K562 (cell line): ENCODE measurements around the gene FBXL22.

Experiments used
- FOXM1 ChIP-seq, 2 experiments: fragments of 450-650 bp in 1 of 2; sonication (generic) in 1 of 2; formaldehyde crosslinking in 1 of 2; IDR thresholded peaks; 2 replicates each; pipeline versions ENCODE4 v1.6.1 to v1.9.0; 2017 to 2022; ENCODE audit warnings: low read depth in 2 of 2, mild to moderate bottlenecking in 2 of 2, missing genetic modification reagents in 1 of 2, moderate library complexity in 1 of 2
- POLR2A ChIP-seq: fragments of 450-650 bp; conservative IDR thresholded peaks from 2 replicates; pipeline ENCODE4 v1.6.1; 2016
- POLR2AphosphoS5 ChIP-seq: IDR thresholded peaks from 2 replicates; pipeline ENCODE4 v1.6.1; 2011; ENCODE audit warnings: mild to moderate bottlenecking, low read depth, low read length, moderate library complexity; ENCODE audit not compliant: control insufficient read depth, insufficient read depth
- YY1 ChIP-seq, 3 experiments: IDR thresholded peaks; 2 replicates each; pipeline ENCODE4 v1.6.1; 2011; ENCODE audit warnings: low read length in 2 of 3, mild to moderate bottlenecking in 2 of 3, moderate library complexity in 2 of 3, borderline replicate concordance in 1 of 3, control low read depth in 1 of 3, low read depth in 1 of 3; ENCODE audit not compliant: insufficient read depth in 3 of 3, insufficient replicate concordance in 2 of 3, control insufficient read depth in 1 of 3, insufficient read length in 1 of 3; ENCODE audit errors: extremely low read depth in 1 of 3
- ZBTB17 ChIP-seq: fragments of 450-650 bp; formaldehyde crosslinking; IDR thresholded peaks from 2 replicates; pipeline ENCODE4 v1.4.0; 2020; ENCODE audit warnings: mild to moderate bottlenecking
- ZFX ChIP-seq: sonication (generic); formaldehyde crosslinking; IDR thresholded peaks from 2 replicates; pipeline ENCODE4 v1.8.0; 2022; ENCODE audit warnings: mild to moderate bottlenecking, missing genetic modification reagents, moderate library complexity
- ZNF431 ChIP-seq: sonication (generic); formaldehyde crosslinking; IDR thresholded peaks from 2 replicates; pipeline ENCODE4 v1.8.0; 2022; ENCODE audit warnings: mild to moderate bottlenecking, missing genetic modification reagents
- TF ChIP-seq, protein P1 (sequence below): fragments of 450-650 bp; IDR thresholded peaks from 2 replicates; pipeline ENCODE4 v1.7.0; 2016; ENCODE audit warnings: borderline replicate concordance
- TF ChIP-seq, protein P2 (sequence below), 3 experiments: IDR thresholded peaks in 2 of 3; conservative IDR thresholded peaks in 1 of 3; 2 replicates each; pipeline ENCODE4 v1.5.1; 2011 to 2012; ENCODE audit warnings: low read length in 3 of 3, mild to moderate bottlenecking in 3 of 3, control low read depth in 2 of 3, improper control_type of control experiment in 1 of 3, inconsistent platforms in 1 of 3, low read depth in 1 of 3, mixed read lengths in 1 of 3, moderate library complexity in 1 of 3; ENCODE audit not compliant: insufficient read depth in 2 of 3

DNA sequence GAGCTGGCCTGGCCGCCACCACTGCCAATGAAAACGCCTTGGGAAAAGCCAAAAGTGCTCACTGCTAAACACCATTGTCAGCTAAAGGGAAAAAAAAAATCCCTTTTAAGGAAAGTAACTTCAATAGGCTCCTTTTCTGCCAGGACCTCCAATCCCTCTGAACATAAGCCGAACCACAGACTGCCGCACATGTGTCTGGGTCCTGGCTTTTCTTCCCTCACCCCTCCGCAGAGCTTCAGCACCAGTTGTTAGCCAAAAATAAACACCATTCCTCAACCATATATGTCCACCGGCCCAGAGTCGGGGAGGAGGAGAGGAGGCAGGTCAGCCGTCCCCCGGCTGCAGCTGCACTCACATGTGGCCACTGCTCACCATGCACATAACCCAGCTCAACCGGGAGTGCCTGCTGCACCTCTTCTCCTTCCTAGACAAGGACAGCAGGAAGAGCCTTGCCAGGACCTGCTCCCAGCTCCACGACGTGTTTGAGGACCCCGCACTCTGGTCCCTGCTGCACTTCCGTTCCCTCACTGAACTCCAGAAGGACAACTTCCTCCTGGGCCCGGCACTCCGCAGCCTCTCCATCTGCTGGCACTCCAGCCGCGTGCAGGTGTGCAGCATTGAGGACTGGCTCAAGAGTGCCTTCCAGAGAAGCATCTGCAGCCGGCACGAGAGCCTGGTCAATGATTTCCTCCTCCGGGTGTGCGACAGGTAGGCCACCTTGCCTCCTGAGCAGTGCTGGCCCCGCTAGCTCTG lies at the start of gene FBXL22:
- TF ChIP-seq POLR2A = no peak
- TF ChIP-seq ZFX (CRISPR knock-in tag) = no peak
- TF ChIP-seq ZNF431 (CRISPR knock-in tag) = no peak
- TF ChIP-seq ZBTB17 (CRISPR knock-in tag) = no peak
- TF ChIP-seq, protein P1, sequence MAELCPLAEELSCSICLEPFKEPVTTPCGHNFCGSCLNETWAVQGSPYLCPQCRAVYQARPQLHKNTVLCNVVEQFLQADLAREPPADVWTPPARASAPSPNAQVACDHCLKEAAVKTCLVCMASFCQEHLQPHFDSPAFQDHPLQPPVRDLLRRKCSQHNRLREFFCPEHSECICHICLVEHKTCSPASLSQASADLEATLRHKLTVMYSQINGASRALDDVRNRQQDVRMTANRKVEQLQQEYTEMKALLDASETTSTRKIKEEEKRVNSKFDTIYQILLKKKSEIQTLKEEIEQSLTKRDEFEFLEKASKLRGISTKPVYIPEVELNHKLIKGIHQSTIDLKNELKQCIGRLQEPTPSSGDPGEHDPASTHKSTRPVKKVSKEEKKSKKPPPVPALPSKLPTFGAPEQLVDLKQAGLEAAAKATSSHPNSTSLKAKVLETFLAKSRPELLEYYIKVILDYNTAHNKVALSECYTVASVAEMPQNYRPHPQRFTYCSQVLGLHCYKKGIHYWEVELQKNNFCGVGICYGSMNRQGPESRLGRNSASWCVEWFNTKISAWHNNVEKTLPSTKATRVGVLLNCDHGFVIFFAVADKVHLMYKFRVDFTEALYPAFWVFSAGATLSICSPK = no peak
- no peak for TF ChIP-seq POLR2AphosphoS5
- TF ChIP-seq FOXM1 (IDR thresholded peaks at IDR 0.05; ENCODE audit: low read depth) = no peak
- no peak for TF ChIP-seq FOXM1 (CRISPR knock-in tag; IDR thresholded peaks at IDR 0.05; ENCODE audit: low read depth)
- TF ChIP-seq, protein P2, sequence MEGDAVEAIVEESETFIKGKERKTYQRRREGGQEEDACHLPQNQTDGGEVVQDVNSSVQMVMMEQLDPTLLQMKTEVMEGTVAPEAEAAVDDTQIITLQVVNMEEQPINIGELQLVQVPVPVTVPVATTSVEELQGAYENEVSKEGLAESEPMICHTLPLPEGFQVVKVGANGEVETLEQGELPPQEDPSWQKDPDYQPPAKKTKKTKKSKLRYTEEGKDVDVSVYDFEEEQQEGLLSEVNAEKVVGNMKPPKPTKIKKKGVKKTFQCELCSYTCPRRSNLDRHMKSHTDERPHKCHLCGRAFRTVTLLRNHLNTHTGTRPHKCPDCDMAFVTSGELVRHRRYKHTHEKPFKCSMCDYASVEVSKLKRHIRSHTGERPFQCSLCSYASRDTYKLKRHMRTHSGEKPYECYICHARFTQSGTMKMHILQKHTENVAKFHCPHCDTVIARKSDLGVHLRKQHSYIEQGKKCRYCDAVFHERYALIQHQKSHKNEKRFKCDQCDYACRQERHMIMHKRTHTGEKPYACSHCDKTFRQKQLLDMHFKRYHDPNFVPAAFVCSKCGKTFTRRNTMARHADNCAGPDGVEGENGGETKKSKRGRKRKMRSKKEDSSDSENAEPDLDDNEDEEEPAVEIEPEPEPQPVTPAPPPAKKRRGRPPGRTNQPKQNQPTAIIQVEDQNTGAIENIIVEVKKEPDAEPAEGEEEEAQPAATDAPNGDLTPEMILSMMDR (IDR thresholded peaks at IDR 0.05 in 2 of 3, conservative IDR thresholded peaks at IDR 0.05 in 1 of 3; ENCODE audit: insufficient read depth in 2 of 3, low read depth in 1 of 3, low read length in 3 of 3) = no peak
- TF ChIP-seq YY1 (IDR thresholded peaks at IDR 0.05; ENCODE audit: borderline replicate concordance in 1 of 3, control insufficient read depth in 1 of 3, extremely low read depth in 1 of 3, insufficient read depth in 3 of 3, insufficient read length in 1 of 3, insufficient replicate concordance in 2 of 3, low read depth in 1 of 3, low read length in 2 of 3) = no peak
